CD4-positive, alpha-beta T cell (primary cell): ENCODE data around the gene FOXD2. TPM values are rescaled to one million over a fixed set of nuclear protein-coding genes. Genes with fewer than 3 reads are reported as not detected.

Source experiments
- ATAC-seq: fragments of 200-7000 bp; cut with Tn5 transposase; one replicate; pipeline ENCODE4 v1.10.0; 2022; ENCODE audit warnings: mild to moderate bottlenecking; ENCODE audit not compliant: poor library complexity
- CTCF ChIA-PET: fragments of 350-600 bp; sonication (Branson Sonifier 250); formaldehyde crosslinking; loops from one replicate; lab custom pipeline; 2021; ENCODE audit warnings: antibody characterized with exemption, inconsistent platforms; lab: Charles Lee
- POLR2A ChIA-PET: fragments of 350-600 bp; sonication (Branson Sonifier 250); formaldehyde crosslinking; loops from one replicate; lab custom pipeline; 2021; ENCODE audit warnings: antibody characterized with exemption, inconsistent platforms; lab: Charles Lee
- DNase-seq, 14 experiments: peaks; one replicate each; pipeline ENCODE4 v3.0.0-alpha.2; 2013 to 2020; ENCODE audit warnings: mixed read lengths in 2 of 14
- H3K27ac ChIP-seq, 2 donors: one replicate each; pipeline versions ENCODE4 v1.5.1 to v1.7.0; 2013; ENCODE audit warnings: low read length in 2 of 2, low read depth in 1 of 2, mild to moderate bottlenecking in 1 of 2
- H3K27me3 ChIP-seq, 2 experiments: 1 replicate in 1 of 2; 2 replicates in 1 of 2; pipeline versions ENCODE4 v1.6.1 to v1.7.0; 2013; ENCODE audit warnings: low read length in 2 of 2, control low read depth in 1 of 2, mild to moderate bottlenecking in 1 of 2, moderate library complexity in 1 of 2; ENCODE audit not compliant: insufficient read depth in 2 of 2, control insufficient read depth in 1 of 2
- H3K36me3 ChIP-seq: one replicate; pipeline ENCODE4 v1.6.1; 2013; ENCODE audit warnings: low read length, control low read depth; ENCODE audit not compliant: insufficient read depth
- H3K4me1 ChIP-seq: one replicate; pipeline ENCODE4 v1.6.1; 2013; ENCODE audit warnings: low read length, control low read depth; ENCODE audit not compliant: insufficient read depth
- H3K4me3 ChIP-seq: one replicate; pipeline ENCODE4 v1.5.1; 2013; ENCODE audit warnings: mild to moderate bottlenecking, low read length, moderate library complexity
- H3K9me3 ChIP-seq, 2 experiments: 1 replicate in 1 of 2; 2 replicates in 1 of 2; pipeline versions ENCODE4 v1.6.1 to v1.7.0; 2013; ENCODE audit warnings: low read length in 2 of 2, mild to moderate bottlenecking in 2 of 2, control low read depth in 1 of 2, moderate library complexity in 1 of 2; ENCODE audit not compliant: control insufficient read depth in 1 of 2, insufficient read depth in 1 of 2
- H3K27ac Mint-ChIP-seq: one replicate; pipeline ENCODE4 v1.8.0; 2020; ENCODE audit warnings: mixed read lengths
- H3K27me3 Mint-ChIP-seq: one replicate; pipeline ENCODE4 v1.8.0; 2021; ENCODE audit warnings: mixed read lengths
- H3K36me3 Mint-ChIP-seq: one replicate; pipeline ENCODE4 v1.8.0; 2021; ENCODE audit warnings: low read depth, mixed read lengths
- H3K4me1 Mint-ChIP-seq: one replicate; pipeline ENCODE4 v1.8.0; 2021; ENCODE audit warnings: low read depth, mixed read lengths
- H3K4me3 Mint-ChIP-seq: one replicate; pipeline ENCODE4 v1.8.0; 2020; ENCODE audit warnings: mild to moderate bottlenecking, mixed read lengths
- H3K9me3 Mint-ChIP-seq: one replicate; pipeline ENCODE4 v1.8.0; 2020; ENCODE audit warnings: mixed read lengths
- CTCF ChIP-seq: fragments of 200-600 bp; IDR thresholded peaks from one replicate; pipeline ENCODE4 v1.8.0; 2022; ENCODE audit warnings: antibody characterized with exemption, mild to moderate bottlenecking
- intact Hi-C, 2 experiments: fragments of 100-400 bp; cut with DNase I in 1 of 2; cut with micrococcal nuclease in 1 of 2; formaldehyde crosslinking; loops; one replicate each; pipeline versions ENCODE4 v1.15.1 to v1.9.0; 2023 to 2025; cut with DNase I, micrococcal nuclease
- total RNA-seq, 174 experiments: library from RNA in 2 of 174; stranded (reverse) in 2 of 174; gene quantifications; one replicate each; pipeline ENCODE4 v1.2.3 and lab custom pipeline; 2021 to 2026

The FOXD2 gene
- total RNA-seq, 2 experiments from 2014 or later: 0.22 to 0.34 TPM

- Mint-ChIP-seq H3K36me3 (no peaks in the 10 kb centered on the region), H3K27me3 (peaks cover 42% of the 10 kb centered on the region), H3K4me3 (no peak overlapping the region), H3K4me1 (no peaks in the 10 kb centered on the region), H3K9me3 (no peaks in the 10 kb centered on the region), H3K27ac (no peak overlapping the region)
- no peaks in the 10 kb centered on the region for H3K9me3 ChIP-seq
- no peak overlapping the region for H3K27ac ChIP-seq
- H3K4me1 ChIP-seq: no peaks in the 10 kb centered on the region
- CTCF ChIA-PET: no interaction called here
- H3K4me3 ChIP-seq: no peak overlapping the region
- POLR2A ChIA-PET: no interaction called here
- H3K36me3 ChIP-seq: no peaks in the 10 kb centered on the region
- intact Hi-C loops: no loop called here
- ATAC-seq: no peak
- DNase-seq: no peak
- H3K27me3 ChIP-seq: peaks cover 0 to 8% of the 10 kb centered on the region in 2 experiments
- TF ChIP-seq CTCF: no peak
These were observed 28.4 kb upstream of the FOXD2 start for GRCh38 chr1:47409311-47410067.

GRCh38 chr1:47410068-47410455 lies 27.8 kb upstream of the FOXD2 start:
- DNase-seq (no peak), ATAC-seq (no peak)
- Mint-ChIP-seq H3K36me3 (no peaks in the 10 kb centered on the region), H3K4me3 (no peak overlapping the region), H3K27me3 (peaks cover 45% of the 10 kb centered on the region), H3K4me1 (no peaks in the 10 kb centered on the region), H3K27ac (no peak overlapping the region), H3K9me3 (no peaks in the 10 kb centered on the region)
- Histone ChIP-seq H3K4me1 (no peaks in the 10 kb centered on the region), H3K9me3 (no peaks in the 10 kb centered on the region), H3K27ac (no peak overlapping the region), H3K27me3 (peaks cover 5 to 14% of the 10 kb centered on the region in 2 experiments), H3K36me3 (no peaks in the 10 kb centered on the region), H3K4me3 (no peak overlapping the region)
- ChIA-PET CTCF (no interaction called here), POLR2A (no interaction called here)
- intact Hi-C loops: no loop called here
- no peak for TF ChIP-seq CTCF

GRCh38 chr1:47411436-47411835 lies 26.4 kb upstream of the FOXD2 start:
- ATAC-seq (no peak), DNase-seq (no peak)
- Histone ChIP-seq H3K27ac (no peak overlapping the region), H3K36me3 (no peaks in the 10 kb centered on the region), H3K4me1 (no peaks in the 10 kb centered on the region), H3K9me3 (no peaks in the 10 kb centered on the region), H3K4me3 (no peak overlapping the region), H3K27me3 (peaks cover 13 to 24% of the 10 kb centered on the region in 2 experiments)
- Mint-ChIP-seq H3K4me3 (no peak overlapping the region), H3K27ac (no peak overlapping the region), H3K4me1 (no peaks in the 10 kb centered on the region), H3K27me3 (peaks cover 47% of the 10 kb centered on the region), H3K36me3 (no peaks in the 10 kb centered on the region), H3K9me3 (no peaks in the 10 kb centered on the region)
- no peak for TF ChIP-seq CTCF
- CTCF ChIA-PET: no interaction called here
- POLR2A ChIA-PET: no interaction called here
- intact Hi-C loops: no loop called here
